Measurements from ENCODE around the gene TRAM2. TPM values are rescaled to one million over a fixed set of nuclear protein-coding genes. Genes with fewer than 3 reads are reported as not detected.

The TRAM2 gene
- total and polyA plus RNA-seq, 2 of the 13 experiments (the other 11 are each of a cell fraction or from before 2014, with no cell fraction given) = 49.1 to 72.5 TPM

DNA sequence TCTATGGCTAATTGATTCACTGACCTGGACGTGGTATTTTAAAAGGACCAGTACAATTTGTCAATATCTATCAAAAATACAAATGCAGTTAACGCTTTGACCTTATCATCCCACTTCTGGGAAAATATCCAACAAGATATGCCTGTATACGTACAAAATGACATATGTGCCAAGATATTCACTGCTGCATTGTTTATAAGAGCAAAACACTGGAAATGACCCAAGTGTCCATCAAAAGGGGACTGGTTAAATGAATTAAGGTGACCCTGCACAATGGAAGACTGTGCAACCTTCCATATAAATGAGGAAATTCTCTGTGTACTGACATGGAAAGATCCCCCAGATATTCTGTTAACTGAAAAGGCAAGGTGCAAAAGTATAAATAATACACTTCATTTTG lies 13.9 kb downstream of the TRAM2 start:
- intact Hi-C loops (cut with micrococcal nuclease; ENCODE audit: unreplicated experiment) (no loop called here), in situ Hi-C loops (cut with HindIII; ENCODE audit: extremely low pct_ligation_motif_present, low pct_unique_long_range_greater_than_20kb) (no loop called here)
- no peaks in the 10 kb centered on the region for H3K9me3 ChIP-seq (ENCODE audit: low read length)
- peaks cover 4 to 38% of the 10 kb centered on the region in 2 experiments for H3K36me3 ChIP-seq (replicated peaks in 1 of 2; ENCODE audit: control insufficient read depth in 1 of 2, insufficient read depth in 2 of 2, low read length in 2 of 2)
- ChIA-PET POLR2A (no interaction called here), CTCF (ENCODE audit: low intra/inter-chr PET ratio, low total read pairs) (no interaction called here)
- no peak overlapping the region for H3K27ac ChIP-seq (ENCODE audit: extremely low read length, insufficient read depth, low read length)
- H3K27me3 ChIP-seq (ENCODE audit: control insufficient read depth in 1 of 2, insufficient read depth in 2 of 2, low read length in 2 of 2) = no peaks in the 10 kb centered on the region
- ATAC-seq (no peak), DNase-seq (ENCODE audit: low spot score) (no peak), FAIRE-seq (no peak)
- H2AFZ ChIP-seq (ENCODE audit: low read length) = no peak overlapping the region
- no TSS peak for BruUV-seq (replicated peaks)
- TF ChIP-seq PPARG (CRISPR knock-in tag; conservative IDR thresholded peaks at IDR 0.05) (no peak), SRSF1 (optimal IDR thresholded peaks at IDR 0.05; ENCODE audit: low read depth, low read length) (no peak), REST (IDR thresholded peaks at IDR 0.05; ENCODE audit: borderline replicate concordance in 1 of 2, low read depth in 1 of 2, low read length in 2 of 2) (no peak), SMAD9 (CRISPR knock-in tag; IDR thresholded peaks at IDR 0.05) (no peak), ARID4A (CRISPR knock-in tag; IDR thresholded peaks at IDR 0.05; ENCODE audit: borderline replicate concordance) (no peak), ZNF124 (CRISPR knock-in tag; IDR thresholded peaks at IDR 0.05) (no peak), ZNF577 (CRISPR knock-in tag; IDR thresholded peaks at IDR 0.05; ENCODE audit: borderline replicate concordance, low read depth) (no peak), MED13 (CRISPR knock-in tag; IDR thresholded peaks at IDR 0.05) (no peak), HNRNPLL (IDR thresholded peaks at IDR 0.05; ENCODE audit: low read depth, low read length, poor library complexity, severe bottlenecking) (no peak), ZNF367 (CRISPR knock-in tag; IDR thresholded peaks at IDR 0.05; ENCODE audit: borderline replicate concordance) (no peak)
- TF ChIP-seq, protein P1, sequence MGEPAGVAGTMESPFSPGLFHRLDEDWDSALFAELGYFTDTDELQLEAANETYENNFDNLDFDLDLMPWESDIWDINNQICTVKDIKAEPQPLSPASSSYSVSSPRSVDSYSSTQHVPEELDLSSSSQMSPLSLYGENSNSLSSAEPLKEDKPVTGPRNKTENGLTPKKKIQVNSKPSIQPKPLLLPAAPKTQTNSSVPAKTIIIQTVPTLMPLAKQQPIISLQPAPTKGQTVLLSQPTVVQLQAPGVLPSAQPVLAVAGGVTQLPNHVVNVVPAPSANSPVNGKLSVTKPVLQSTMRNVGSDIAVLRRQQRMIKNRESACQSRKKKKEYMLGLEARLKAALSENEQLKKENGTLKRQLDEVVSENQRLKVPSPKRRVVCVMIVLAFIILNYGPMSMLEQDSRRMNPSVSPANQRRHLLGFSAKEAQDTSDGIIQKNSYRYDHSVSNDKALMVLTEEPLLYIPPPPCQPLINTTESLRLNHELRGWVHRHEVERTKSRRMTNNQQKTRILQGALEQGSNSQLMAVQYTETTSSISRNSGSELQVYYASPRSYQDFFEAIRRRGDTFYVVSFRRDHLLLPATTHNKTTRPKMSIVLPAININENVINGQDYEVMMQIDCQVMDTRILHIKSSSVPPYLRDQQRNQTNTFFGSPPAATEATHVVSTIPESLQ (CRISPR knock-in tag; conservative IDR thresholded peaks at IDR 0.05) = no peak
- TF ChIP-seq, protein P2, sequence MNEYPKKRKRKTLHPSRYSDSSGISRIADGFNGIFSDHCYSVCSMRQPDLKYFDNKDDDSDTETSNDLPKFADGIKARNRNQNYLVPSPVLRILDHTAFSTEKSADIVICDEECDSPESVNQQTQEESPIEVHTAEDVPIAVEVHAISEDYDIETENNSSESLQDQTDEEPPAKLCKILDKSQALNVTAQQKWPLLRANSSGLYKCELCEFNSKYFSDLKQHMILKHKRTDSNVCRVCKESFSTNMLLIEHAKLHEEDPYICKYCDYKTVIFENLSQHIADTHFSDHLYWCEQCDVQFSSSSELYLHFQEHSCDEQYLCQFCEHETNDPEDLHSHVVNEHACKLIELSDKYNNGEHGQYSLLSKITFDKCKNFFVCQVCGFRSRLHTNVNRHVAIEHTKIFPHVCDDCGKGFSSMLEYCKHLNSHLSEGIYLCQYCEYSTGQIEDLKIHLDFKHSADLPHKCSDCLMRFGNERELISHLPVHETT (CRISPR knock-in tag; conservative IDR thresholded peaks at IDR 0.05) = no peak
- peaks cover 96% of the 10 kb centered on the region for H3K79me2 ChIP-seq (ENCODE audit: insufficient read depth, low read length)
- no peak overlapping the region for H3K4me3 ChIP-seq (replicated peaks in 1 of 3; ENCODE audit: insufficient read depth in 1 of 3, low read depth in 2 of 3, low read length in 3 of 3)
- no peak overlapping the region for H3K4me2 ChIP-seq (ENCODE audit: low read depth, low read length)
- H3K4me1 ChIP-seq (ENCODE audit: insufficient read depth, low read length) = peaks cover 81% of the 10 kb centered on the region
- H3K9ac ChIP-seq (ENCODE audit: insufficient read depth, low read depth, low read length) = no peak overlapping the region
- peaks cover 60% of the 10 kb centered on the region for H4K20me1 ChIP-seq (ENCODE audit: insufficient read depth, low read length)
- WGBS (ENCODE audit: low lambda C conversion rate) = 78% methylated on average over 3 of the region's 3 CpGs

Data from HepG2 (cell line).